ENCODE measurements around the gene USH1C.

GRCh38 chr11:17547051-17547577 is 2.9 kb upstream of the USH1C start, which contains the start of gene OTOG:
- TF ChIP-seq CTCF (IDR thresholded peaks at IDR 0.05) (no peak), POLR2A (IDR thresholded peaks at IDR 0.05) (no peak), POLR2AphosphoS5 (IDR thresholded peaks at IDR 0.05) (no peak)

Measured in gastroesophageal sphincter (tissue), 3 donors.